Activated CD8-positive, alpha-beta T cell treated with anti-CD3 and anti-CD28 coated beads for 36 hours (primary cell): Measurements from ENCODE around the gene NAT14. TPM values are rescaled to one million over a fixed set of nuclear protein-coding genes. Genes with fewer than 3 reads are reported as not detected.
"Not testable (repeated sequence)": the region's sequence is repeated elsewhere in the genome, so short reads cannot be mapped to it uniquely, and the experiment has no call there.

Experiments used
- ATAC-seq: fragments of 200-7000 bp; cut with Tn5 transposase; one replicate; pipeline ENCODE4 v1.10.0; 2021; ENCODE audit warnings: mild to moderate bottlenecking, moderate library complexity
- CTCF ChIA-PET: fragments of 350-600 bp; sonication (Branson Sonifier 250); formaldehyde crosslinking; loops from one replicate; lab custom pipeline; 2021; ENCODE audit warnings: antibody characterized with exemption; lab: Charles Lee
- POLR2A ChIA-PET: fragments of 350-600 bp; sonication (Branson Sonifier 250); formaldehyde crosslinking; loops from one replicate; lab custom pipeline; 2021; ENCODE audit warnings: antibody characterized with exemption; lab: Charles Lee
- DNase-seq: peaks from one replicate; pipeline ENCODE4 v3.0.0-alpha.2; 2020
- H3K27ac Mint-ChIP-seq: one replicate; pipeline ENCODE4 v1.8.0; 2021; ENCODE audit warnings: mild to moderate bottlenecking, mixed read lengths
- H3K27me3 Mint-ChIP-seq: one replicate; pipeline ENCODE4 v1.8.0; 2021; ENCODE audit warnings: mixed read lengths
- H3K36me3 Mint-ChIP-seq: one replicate; pipeline ENCODE4 v1.8.0; 2021; ENCODE audit warnings: low read depth, mixed read lengths
- H3K4me1 Mint-ChIP-seq: one replicate; pipeline ENCODE4 v1.8.0; 2021; ENCODE audit warnings: low read depth, mixed read lengths
- H3K4me3 Mint-ChIP-seq: one replicate; pipeline ENCODE4 v1.8.0; 2021; ENCODE audit warnings: mild to moderate bottlenecking, moderate library complexity, mixed read lengths
- H3K9me3 Mint-ChIP-seq: one replicate; pipeline ENCODE4 v1.8.0; 2021; ENCODE audit warnings: mixed read lengths
- CTCF ChIP-seq: fragments of 200-600 bp; IDR thresholded peaks from one replicate; pipeline ENCODE4 v1.8.0; 2022; ENCODE audit warnings: antibody characterized with exemption, mild to moderate bottlenecking
- intact Hi-C: fragments of 100-400 bp; cut with micrococcal nuclease; formaldehyde crosslinking; loops from one replicate; pipeline ENCODE4 v1.10.0; 2022
- total RNA-seq, 2 experiments: library from RNA; stranded (reverse); gene quantifications; one replicate each; pipeline ENCODE4 v1.2.3, GENCODE V29; 2021

NAT14 gene
- total RNA-seq, 2 experiments from 2014 or later = 18.9 to 19.9 TPM

GRCh38 chr19:55447421-55448174 is 37.4 kb upstream of the NAT14 start:
- Mint-ChIP-seq H3K27me3 (peaks cover 42% of the 10 kb centered on the region), H3K9me3 (no peaks in the 10 kb centered on the region), H3K27ac (no peak overlapping the region), H3K36me3 (no peaks in the 10 kb centered on the region), H3K4me1 (peaks cover 6% of the 10 kb centered on the region), H3K4me3 (no peak overlapping the region)
- DNase-seq (peak; percentile 38), ATAC-seq (peak; percentile 40)
- CTCF ChIA-PET = no interaction called here
- POLR2A ChIA-PET = interaction anchor here (1.2 kb wide), 1 partner anchor 10 kb away, joined by 3 read pairs; no protein-coding TSS in a partner anchor
- intact Hi-C loops = no loop called here
- TF ChIP-seq CTCF = no peak

GRCh38 chr19:55448175-55448490 is 36.9 kb upstream of the NAT14 start:
- H3K9me3 Mint-ChIP-seq, H3K36me3 Mint-ChIP-seq, ATAC-seq, H3K4me3 Mint-ChIP-seq, POLR2A ChIA-PET, CTCF ChIA-PET, intact Hi-C loops, H3K27ac Mint-ChIP-seq, H3K4me1 Mint-ChIP-seq, DNase-seq: not testable (repeated sequence)
- H3K27me3 Mint-ChIP-seq = peaks cover 41% of the 10 kb centered on the region

- TF ChIP-seq CTCF = no peak
- DNase-seq = no peak
- CTCF ChIA-PET = interaction anchor here (1.4 kb wide), 1 partner anchor 17 kb away, joined by 3 read pairs; no protein-coding TSS in a partner anchor
- Mint-ChIP-seq H3K9me3 (no peaks in the 10 kb centered on the region), H3K27me3 (peaks cover 34% of the 10 kb centered on the region), H3K36me3 (peaks cover 11% of the 10 kb centered on the region), H3K4me1 (peaks cover 10% of the 10 kb centered on the region), H3K27ac (no peak overlapping the region), H3K4me3 (no peak overlapping the region)
- no peak for ATAC-seq
- intact Hi-C loops = no loop called here
- POLR2A ChIA-PET = no interaction called here
Measured at GRCh38 chr19:55449469-55449868, 35.5 kb upstream of the NAT14 start.

- Mint-ChIP-seq H3K4me1 (peaks cover 10% of the 10 kb centered on the region), H3K36me3 (peaks cover 19% of the 10 kb centered on the region), H3K4me3 (peak overlapping the region; percentile 37), H3K27me3 (peaks cover 25% of the 10 kb centered on the region), H3K9me3 (no peaks in the 10 kb centered on the region), H3K27ac (no peak overlapping the region)
- TF ChIP-seq CTCF = no peak
- intact Hi-C loops = no loop called here
- POLR2A ChIA-PET = interaction anchor here (0.6 to 1.4 kb wide), 2 partner anchors 68 to 573 kb away, joined by 3 read pairs; partner anchors contain the start of gene TMEM238
- ATAC-seq = no peak
- CTCF ChIA-PET = interaction anchor here (2.4 kb wide), 1 partner anchor 17 kb away, joined by 12 read pairs; no protein-coding TSS in a partner anchor
- no peak for DNase-seq
Measured at GRCh38 chr19:55451163-55451964, 33.6 kb upstream of the NAT14 start.

- Mint-ChIP-seq H3K36me3 (peaks cover 19% of the 10 kb centered on the region), H3K27me3 (peaks cover 25% of the 10 kb centered on the region), H3K4me3 (no peak overlapping the region), H3K9me3 (no peaks in the 10 kb centered on the region), H3K27ac (no peak overlapping the region), H3K4me1 (peaks cover 10% of the 10 kb centered on the region)
- no peak for DNase-seq
- intact Hi-C loops = no loop called here
- ATAC-seq = no peak
- TF ChIP-seq CTCF = no peak
- ChIA-PET POLR2A (interaction anchor here (0.6 to 1.4 kb wide), 2 partner anchors 69 to 574 kb away, joined by 3 read pairs; partner anchors contain the start of gene TMEM238), CTCF (interaction anchor here (0.9 to 2.4 kb wide), 3 partner anchors 16 to 52 kb away, joined by 3 to 12 read pairs (median 6); no protein-coding TSS in a partner anchor)
Measured at GRCh38 chr19:55451965-55452748, 32.8 kb upstream of the NAT14 start.
